HepG2 (cell line): Measurements from ENCODE around the gene LRRC3. TPM values are rescaled to one million over a fixed set of nuclear protein-coding genes. Genes with fewer than 3 reads are reported as not detected.

Experiments used
- ATAC-seq: fragments of 200-7000 bp; cut with Tn5 transposase; 3 replicates; pipeline ENCODE4 v1.9.1; 2020; ENCODE audit warnings: mild to moderate bottlenecking, moderate library complexity
- BruUV-seq: library from RNA; stranded (reverse); fragments of 400-500 nt; replicated peaks from 2 replicates; lab custom pipeline; 2021; lab: Mats Ljungman, UMichigan
- CTCF ChIA-PET: fragments of 300-600 bp; formaldehyde crosslinking; extraction: SDS; loops from one replicate; lab custom pipeline; 2021; ENCODE audit warnings: low total read pairs, inconsistent platforms, low intra/inter-chr PET ratio; lab: Yijun Ruan, JAX
- POLR2A ChIA-PET: fragments of 350-600 bp; sonication (Branson Sonifier 250); formaldehyde crosslinking; loops from one replicate; lab custom pipeline; 2020; ENCODE audit warnings: antibody characterized with exemption, inconsistent platforms; lab: Yijun Ruan, JAX
- DNase-seq: peaks from one replicate; pipeline ENCODE4 v3.0.0-alpha.2; 2015; ENCODE audit warnings: low spot score
- FAIRE-seq: peaks from 3 replicates; lab custom pipeline; 2011; peaks lifted over from hg19 to GRCh38; lab: Jason Lieb, UNC
- H2AFZ ChIP-seq: one replicate; pipeline ENCODE4 v1.6.1; 2011; ENCODE audit warnings: low read length, inconsistent platforms
- H3K27ac ChIP-seq: fragments of 300-600 bp; 3 replicates; pipeline ENCODE4 v1.8.0; 2011; ENCODE audit warnings: mixed run types, mild to moderate bottlenecking, mixed read lengths, low read length, inconsistent platforms; ENCODE audit not compliant: insufficient read depth; ENCODE audit errors: extremely low read length
- H3K27me3 ChIP-seq, 2 experiments: fragments of 200-600 bp in 1 of 2; 2 replicates in 1 of 2; 3 replicates in 1 of 2; pipeline versions ENCODE4 v1.6.0 to v1.8.0; 2011; ENCODE audit warnings: low read length in 2 of 2, mild to moderate bottlenecking in 2 of 2, moderate library complexity in 2 of 2, inconsistent platforms in 1 of 2; ENCODE audit not compliant: insufficient read depth in 2 of 2, control insufficient read depth in 1 of 2
- H3K36me3 ChIP-seq, 2 experiments: fragments of 200-600 bp in 1 of 2; replicated peaks in 1 of 2; 2 replicates in 1 of 2; 3 replicates in 1 of 2; pipeline versions ENCODE4 v1.5.1 to v1.8.0; 2011; ENCODE audit warnings: low read length in 2 of 2, inconsistent platforms in 1 of 2; ENCODE audit not compliant: insufficient read depth in 2 of 2, control insufficient read depth in 1 of 2
- H3K4me1 ChIP-seq: 2 replicates; pipeline ENCODE4 v1.5.1; 2012; ENCODE audit warnings: low read length, inconsistent platforms; ENCODE audit not compliant: insufficient read depth
- H3K4me2 ChIP-seq: 2 replicates; pipeline ENCODE4 v1.6.0; 2011; ENCODE audit warnings: low read depth, low read length, inconsistent platforms
- H3K4me3 ChIP-seq, 3 experiments: fragments of 200-600 bp in 1 of 3; sonication (generic), shearing (Covaris generic) in 1 of 3; replicated peaks in 1 of 3; 2 replicates each; pipeline ENCODE4 v1.5.1; 2011 to 2016; ENCODE audit warnings: low read length in 3 of 3, inconsistent platforms in 2 of 3, low read depth in 2 of 3, mild to moderate bottlenecking in 2 of 3, control low read depth in 1 of 3, mixed read lengths in 1 of 3; ENCODE audit not compliant: insufficient read depth in 1 of 3
- H3K79me2 ChIP-seq: one replicate; pipeline ENCODE4 v1.6.1; 2011; ENCODE audit warnings: low read length, inconsistent platforms; ENCODE audit not compliant: insufficient read depth
- H3K9ac ChIP-seq: 2 replicates; pipeline ENCODE4 v1.6.0; 2011; ENCODE audit warnings: mild to moderate bottlenecking, low read depth, low read length, inconsistent platforms; ENCODE audit not compliant: insufficient read depth
- H3K9me3 ChIP-seq: 2 replicates; pipeline ENCODE4 v1.5.1; 2012; ENCODE audit warnings: mild to moderate bottlenecking, low read length
- H4K20me1 ChIP-seq: 2 replicates; pipeline ENCODE4 v1.6.0; 2011; ENCODE audit warnings: inconsistent platforms, mild to moderate bottlenecking, low read length, moderate library complexity; ENCODE audit not compliant: insufficient read depth
- AGO1 ChIP-seq: fragments of 200-400 bp; formaldehyde crosslinking; IDR thresholded peaks from 2 replicates; pipeline ENCODE4 v1.6.1; 2017; ENCODE audit warnings: mild to moderate bottlenecking, low read depth, low read length, moderate library complexity; ENCODE audit not compliant: poor library complexity, severe bottlenecking
- AGO2 ChIP-seq: fragments of 200-400 bp; formaldehyde crosslinking; optimal IDR thresholded peaks from 2 replicates; pipeline ENCODE3; 2017; ENCODE audit warnings: mild to moderate bottlenecking, low read depth, low read length, moderate library complexity
- EEA1 ChIP-seq: sonication (generic); formaldehyde crosslinking; IDR thresholded peaks from 2 replicates; pipeline ENCODE4 v1.5.1; 2020; ENCODE audit warnings: mild to moderate bottlenecking, missing genetic modification reagents, borderline replicate concordance
- ERF ChIP-seq: IDR thresholded peaks from 2 replicates; pipeline ENCODE4 v1.6.1; 2018; ENCODE audit warnings: missing biosample characterization, missing genetic modification reagents
- MTF1 ChIP-seq: sonication (generic); formaldehyde crosslinking; IDR thresholded peaks from 2 replicates; pipeline ENCODE4 v1.5.0; 2020; ENCODE audit warnings: missing genetic modification reagents
- SP2 ChIP-seq: sonication (generic); formaldehyde crosslinking; IDR thresholded peaks from 2 replicates; pipeline ENCODE4 v1.5.1; 2020; ENCODE audit warnings: mild to moderate bottlenecking, missing genetic modification reagents
- ZNF24 ChIP-seq: fragments of 450-650 bp; IDR thresholded peaks from 2 replicates; pipeline ENCODE4 v1.6.1; 2017; ENCODE audit warnings: antibody characterized with exemption, mild to moderate bottlenecking
- ZNF33B ChIP-seq: sonication (generic); formaldehyde crosslinking; IDR thresholded peaks from 2 replicates; pipeline ENCODE4 v1.5.1; 2020; ENCODE audit warnings: mild to moderate bottlenecking, missing genetic modification reagents
- ZNF850 ChIP-seq: sonication (generic); formaldehyde crosslinking; conservative IDR thresholded peaks from 2 replicates; pipeline ENCODE4 v1.9.0; 2021; ENCODE audit warnings: mild to moderate bottlenecking, missing genetic modification reagents
- WGBS: methylation state at CpG from one replicate; pipeline ENCODE4 v1.1.6; 2017; ENCODE audit warnings: low lambda C conversion rate; 5-methylcytosine and 5-hydroxymethylcytosine counted together
- in situ Hi-C: cut with HindIII; loops from 2 replicates; pipeline ENCODE4 v1.10.0; 2017; ENCODE audit warnings: low pct_unique_long_range_greater_than_20kb; ENCODE audit not compliant: extremely low pct_ligation_motif_present
- intact Hi-C: fragments of 100-400 bp; cut with micrococcal nuclease; formaldehyde crosslinking; loops from one replicate; pipeline ENCODE4 v1.10.0; 2022; ENCODE audit not compliant: unreplicated experiment
- polyA plus RNA-seq, 8 experiments: library from polyadenylated mRNA; depleted of rRNA in 3 of 8; stranded (reverse) in 7 of 8; unstranded in 1 of 8; fragments of >200 nt; fragmentation: Illumina TruSeq in 4 of 8; extraction: Trizol in 4 of 8; gene quantifications; 2 replicates each; pipeline versions ENCODE4 v1.2.1 to v1.2.3, GENCODE V29; 2011 to 2016; ENCODE audit warnings: low read depth in 4 of 8, missing spikeins in 1 of 8, mixed read lengths in 1 of 8; ENCODE audit not compliant: insufficient read depth in 1 of 8
- total RNA-seq, 5 experiments: library from RNA; depleted of rRNA; stranded (reverse); fragments of >200 nt; fragmentation: Illumina TruSeq; extraction: Trizol; gene quantifications; 2 replicates each; pipeline ENCODE4 v1.2.3, GENCODE V29; 2016; ENCODE audit warnings: low read depth in 1 of 5
- TF ChIP-seq, protein P1 (sequence below): sonication (generic); formaldehyde crosslinking; IDR thresholded peaks from 2 replicates; pipeline ENCODE4 v1.5.1; 2020; ENCODE audit warnings: mild to moderate bottlenecking, missing genetic modification reagents, borderline replicate concordance
- TF ChIP-seq, protein P2 (sequence below): IDR thresholded peaks from 2 replicates; pipeline ENCODE4 v1.6.1; 2012; ENCODE audit warnings: low read length, improper control_type of control experiment
- TF ChIP-seq, protein P3 (sequence below): sonication (generic); formaldehyde crosslinking; IDR thresholded peaks from 2 replicates; pipeline ENCODE4 v1.9.0; 2021; ENCODE audit warnings: missing genetic modification reagents, borderline replicate concordance

LRRC3 gene
- total and polyA plus RNA-seq, 2 of the 13 experiments (the other 11 are each of a cell fraction or from before 2014, with no cell fraction given), result 4.8 to 16.5 TPM

DNA sequence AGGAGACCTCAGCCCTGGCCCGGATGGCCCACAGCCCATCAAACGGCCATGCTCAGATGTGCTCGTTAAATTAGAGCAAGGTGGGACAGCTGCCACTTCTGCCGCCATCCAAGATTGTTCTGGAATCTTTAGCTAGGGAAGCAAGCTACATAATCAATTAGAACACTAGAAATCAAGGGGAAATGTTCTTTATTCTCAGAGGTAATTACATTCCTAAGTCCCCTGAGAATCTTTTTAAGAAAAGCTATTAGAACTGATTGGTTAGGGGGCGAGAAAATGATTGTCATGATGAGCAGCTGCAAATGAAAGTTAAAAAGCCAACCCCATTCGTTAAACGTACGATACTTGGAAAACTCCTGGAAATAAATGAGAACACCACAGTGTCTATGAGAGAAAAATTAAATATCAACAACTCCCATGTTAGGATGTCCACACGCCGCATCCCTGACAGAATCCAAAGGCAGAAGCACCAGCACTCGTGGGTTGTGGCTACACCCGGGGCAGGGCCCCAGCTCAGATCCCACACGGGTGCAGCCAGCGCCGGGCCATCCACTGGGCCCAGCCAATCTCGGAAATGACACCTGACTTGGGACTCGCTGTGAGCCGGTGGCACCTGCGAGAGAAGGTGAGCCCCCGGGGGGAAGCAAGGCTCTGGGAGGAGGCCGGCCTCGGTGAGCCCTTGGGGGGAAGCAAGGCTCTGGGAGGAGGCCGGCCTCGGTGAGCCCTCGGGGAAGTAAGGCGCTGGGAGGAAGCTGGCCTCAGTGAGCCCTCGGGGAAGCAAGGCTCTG lies 47.1 kb downstream of the LRRC3 start:
- CTCF ChIA-PET, result no interaction called here
- ATAC-seq, result no peak
- intact Hi-C loops, result no loop called here

More for the DNA sequence above, 47.1 kb downstream of the LRRC3 start:
- no peaks in the 10 kb centered on the region for H3K36me3 ChIP-seq
- no peak overlapping the region for H3K9ac ChIP-seq
- peaks cover 39% of the 10 kb centered on the region for H3K4me1 ChIP-seq
- TF ChIP-seq AGO1 (peak; percentile 70), ERF (no peak), AGO2 (peak; percentile 43), EEA1 (CRISPR knock-in tag) (no peak), ZNF850 (CRISPR knock-in tag) (no peak), MTF1 (CRISPR knock-in tag) (no peak), SP2 (no peak), ZNF33B (CRISPR knock-in tag) (no peak), ZNF24 (no peak)
- TF ChIP-seq, protein P1, sequence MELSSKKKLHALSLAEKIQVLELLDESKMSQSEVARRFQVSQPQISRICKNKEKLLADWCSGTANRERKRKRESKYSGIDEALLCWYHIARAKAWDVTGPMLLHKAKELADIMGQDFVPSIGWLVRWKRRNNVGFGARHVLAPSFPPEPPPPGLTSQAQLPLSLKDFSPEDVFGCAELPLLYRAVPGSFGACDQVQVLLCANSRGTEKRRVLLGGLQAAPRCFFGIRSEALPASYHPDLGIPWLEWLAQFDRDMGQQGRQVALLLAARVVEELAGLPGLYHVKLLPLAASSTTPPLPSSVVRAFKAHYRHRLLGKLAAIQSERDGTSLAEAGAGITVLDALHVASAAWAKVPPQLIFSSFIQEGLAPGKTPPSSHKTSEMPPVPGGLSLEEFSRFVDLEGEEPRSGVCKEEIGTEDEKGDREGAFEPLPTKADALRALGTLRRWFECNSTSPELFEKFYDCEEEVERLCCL (CRISPR knock-in tag), result no peak
- TF ChIP-seq, protein P2, sequence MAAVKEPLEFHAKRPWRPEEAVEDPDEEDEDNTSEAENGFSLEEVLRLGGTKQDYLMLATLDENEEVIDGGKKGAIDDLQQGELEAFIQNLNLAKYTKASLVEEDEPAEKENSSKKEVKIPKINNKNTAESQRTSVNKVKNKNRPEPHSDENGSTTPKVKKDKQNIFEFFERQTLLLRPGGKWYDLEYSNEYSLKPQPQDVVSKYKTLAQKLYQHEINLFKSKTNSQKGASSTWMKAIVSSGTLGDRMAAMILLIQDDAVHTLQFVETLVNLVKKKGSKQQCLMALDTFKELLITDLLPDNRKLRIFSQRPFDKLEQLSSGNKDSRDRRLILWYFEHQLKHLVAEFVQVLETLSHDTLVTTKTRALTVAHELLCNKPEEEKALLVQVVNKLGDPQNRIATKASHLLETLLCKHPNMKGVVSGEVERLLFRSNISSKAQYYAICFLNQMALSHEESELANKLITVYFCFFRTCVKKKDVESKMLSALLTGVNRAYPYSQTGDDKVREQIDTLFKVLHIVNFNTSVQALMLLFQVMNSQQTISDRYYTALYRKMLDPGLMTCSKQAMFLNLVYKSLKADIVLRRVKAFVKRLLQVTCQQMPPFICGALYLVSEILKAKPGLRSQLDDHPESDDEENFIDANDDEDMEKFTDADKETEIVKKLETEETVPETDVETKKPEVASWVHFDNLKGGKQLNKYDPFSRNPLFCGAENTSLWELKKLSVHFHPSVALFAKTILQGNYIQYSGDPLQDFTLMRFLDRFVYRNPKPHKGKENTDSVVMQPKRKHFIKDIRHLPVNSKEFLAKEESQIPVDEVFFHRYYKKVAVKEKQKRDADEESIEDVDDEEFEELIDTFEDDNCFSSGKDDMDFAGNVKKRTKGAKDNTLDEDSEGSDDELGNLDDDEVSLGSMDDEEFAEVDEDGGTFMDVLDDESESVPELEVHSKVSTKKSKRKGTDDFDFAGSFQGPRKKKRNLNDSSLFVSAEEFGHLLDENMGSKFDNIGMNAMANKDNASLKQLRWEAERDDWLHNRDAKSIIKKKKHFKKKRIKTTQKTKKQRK, result no peak
- TF ChIP-seq, protein P3, sequence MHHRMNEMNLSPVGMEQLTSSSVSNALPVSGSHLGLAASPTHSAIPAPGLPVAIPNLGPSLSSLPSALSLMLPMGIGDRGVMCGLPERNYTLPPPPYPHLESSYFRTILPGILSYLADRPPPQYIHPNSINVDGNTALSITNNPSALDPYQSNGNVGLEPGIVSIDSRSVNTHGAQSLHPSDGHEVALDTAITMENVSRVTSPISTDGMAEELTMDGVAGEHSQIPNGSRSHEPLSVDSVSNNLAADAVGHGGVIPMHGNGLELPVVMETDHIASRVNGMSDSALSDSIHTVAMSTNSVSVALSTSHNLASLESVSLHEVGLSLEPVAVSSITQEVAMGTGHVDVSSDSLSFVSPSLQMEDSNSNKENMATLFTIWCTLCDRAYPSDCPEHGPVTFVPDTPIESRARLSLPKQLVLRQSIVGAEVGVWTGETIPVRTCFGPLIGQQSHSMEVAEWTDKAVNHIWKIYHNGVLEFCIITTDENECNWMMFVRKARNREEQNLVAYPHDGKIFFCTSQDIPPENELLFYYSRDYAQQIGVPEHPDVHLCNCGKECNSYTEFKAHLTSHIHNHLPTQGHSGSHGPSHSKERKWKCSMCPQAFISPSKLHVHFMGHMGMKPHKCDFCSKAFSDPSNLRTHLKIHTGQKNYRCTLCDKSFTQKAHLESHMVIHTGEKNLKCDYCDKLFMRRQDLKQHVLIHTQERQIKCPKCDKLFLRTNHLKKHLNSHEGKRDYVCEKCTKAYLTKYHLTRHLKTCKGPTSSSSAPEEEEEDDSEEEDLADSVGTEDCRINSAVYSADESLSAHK, result no peak
- TF ChIP-seq, all 625 proteins: peak for 2
- POLR2A ChIA-PET, result no interaction called here
- in situ Hi-C loops, result no loop called here
- H4K20me1 ChIP-seq, result no peaks in the 10 kb centered on the region
- 96% methylated on average over 21 of the region's 27 CpGs for WGBS
- H3K4me3 ChIP-seq, result no peak overlapping the region
- no peaks in the 10 kb centered on the region; a peak in 1 of 5 replicates for H3K27me3 ChIP-seq
- BruUV-seq, result no TSS peak
- H3K79me2 ChIP-seq, result peaks cover 14% of the 10 kb centered on the region
- H3K4me2 ChIP-seq, result no peak overlapping the region
- FAIRE-seq (no peak), DNase-seq (no peak)
- H2AFZ ChIP-seq, result no peak overlapping the region
- no peak overlapping the region for H3K27ac ChIP-seq
- H3K9me3 ChIP-seq, result no peaks in the 10 kb centered on the region
